ENCODE results near the gene AQP1.

The AQP1 gene

GRCh38 chr7:30881448-30881847 lies 30.2 kb upstream of the AQP1 start:
- H3K27ac ChIP-seq: no peak overlapping the region
- DNase-seq (ENCODE audit: low read depth, low spot score): no peak

GRCh38 chr7:30884881-30885280 lies 26.8 kb upstream of the AQP1 start:
- H3K27ac ChIP-seq: no peak overlapping the region
- DNase-seq (ENCODE audit: low read depth, low spot score): no peak

- DNase-seq (ENCODE audit: low read depth, low spot score): no peak
- no peak overlapping the region for H3K27ac ChIP-seq
Measured at GRCh38 chr7:30886608-30887011, 25.0 kb upstream of the AQP1 start.

- no peak for DNase-seq (ENCODE audit: low read depth, low spot score)
- no peak overlapping the region for H3K27ac ChIP-seq
Measured at GRCh38 chr7:30887464-30887872, 24.2 kb upstream of the AQP1 start.

- no peak overlapping the region for H3K27ac ChIP-seq
- DNase-seq (ENCODE audit: low read depth, low spot score): peak; percentile 34
Measured at GRCh38 chr7:30888747-30889146, 22.9 kb upstream of the AQP1 start.

- no peak for DNase-seq (ENCODE audit: low read depth, low spot score)
- no peak overlapping the region for H3K27ac ChIP-seq
Measured at GRCh38 chr7:30890226-30890625, 21.4 kb upstream of the AQP1 start.

DNA sequence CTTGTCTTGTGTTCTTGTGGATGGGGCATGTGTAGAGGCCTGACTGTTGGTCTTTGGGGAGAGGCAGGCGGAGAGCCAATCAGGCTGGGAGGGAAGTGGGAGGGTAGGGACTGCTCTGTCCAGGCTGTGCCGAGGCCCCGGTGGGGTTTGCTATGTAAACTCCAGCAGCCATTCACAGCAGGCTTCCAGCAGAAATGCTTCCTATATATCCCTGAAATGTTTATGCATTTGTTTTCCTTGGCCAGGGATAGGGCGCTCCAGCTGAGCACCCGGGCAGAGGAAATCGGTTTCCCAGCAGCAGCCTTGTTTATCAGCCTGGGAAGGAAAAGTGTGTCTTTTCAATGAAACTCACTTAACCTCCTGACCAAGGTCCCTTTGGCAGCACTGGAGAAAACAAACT lies 18.3 kb upstream of the AQP1 start:
- H3K27ac ChIP-seq: no peak overlapping the region
- no peak for DNase-seq (ENCODE audit: low read depth, low spot score)

DNA sequence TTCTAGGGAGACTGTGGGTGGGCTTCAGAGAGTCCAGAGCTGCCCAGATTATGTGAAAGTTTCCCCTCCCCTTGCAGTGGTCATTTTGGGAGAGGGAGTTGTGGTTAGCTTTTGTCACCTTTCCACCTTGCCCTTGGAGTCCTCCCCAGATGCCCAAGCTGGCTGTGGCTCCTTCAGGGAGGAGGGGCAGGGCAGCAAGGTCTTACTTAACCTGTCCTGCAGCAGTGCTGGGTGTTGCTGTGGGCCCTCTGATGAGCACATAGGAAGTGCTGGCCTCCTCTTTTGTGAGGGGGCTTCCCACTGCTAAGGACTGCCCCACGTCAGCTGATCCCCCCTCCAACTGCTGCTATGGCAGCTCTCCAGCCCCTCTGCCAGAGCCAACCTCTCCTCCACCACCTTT lies 17.6 kb upstream of the AQP1 start:
- H3K27ac ChIP-seq: no peak overlapping the region
- DNase-seq (ENCODE audit: low read depth, low spot score): no peak

- no peak overlapping the region for H3K27ac ChIP-seq
Measured at GRCh38 chr7:30894866-30895605, 16.6 kb upstream of the AQP1 start.

GRCh38 chr7:30896036-30896435 lies 15.6 kb upstream of the AQP1 start:
- no peak overlapping the region for H3K27ac ChIP-seq
- no peak for DNase-seq (ENCODE audit: low read depth, low spot score)

More at GRCh38 chr7:30894866-30895605, 16.6 kb upstream of the AQP1 start:
- no peak for DNase-seq (ENCODE audit: low read depth, low spot score)

DNA sequence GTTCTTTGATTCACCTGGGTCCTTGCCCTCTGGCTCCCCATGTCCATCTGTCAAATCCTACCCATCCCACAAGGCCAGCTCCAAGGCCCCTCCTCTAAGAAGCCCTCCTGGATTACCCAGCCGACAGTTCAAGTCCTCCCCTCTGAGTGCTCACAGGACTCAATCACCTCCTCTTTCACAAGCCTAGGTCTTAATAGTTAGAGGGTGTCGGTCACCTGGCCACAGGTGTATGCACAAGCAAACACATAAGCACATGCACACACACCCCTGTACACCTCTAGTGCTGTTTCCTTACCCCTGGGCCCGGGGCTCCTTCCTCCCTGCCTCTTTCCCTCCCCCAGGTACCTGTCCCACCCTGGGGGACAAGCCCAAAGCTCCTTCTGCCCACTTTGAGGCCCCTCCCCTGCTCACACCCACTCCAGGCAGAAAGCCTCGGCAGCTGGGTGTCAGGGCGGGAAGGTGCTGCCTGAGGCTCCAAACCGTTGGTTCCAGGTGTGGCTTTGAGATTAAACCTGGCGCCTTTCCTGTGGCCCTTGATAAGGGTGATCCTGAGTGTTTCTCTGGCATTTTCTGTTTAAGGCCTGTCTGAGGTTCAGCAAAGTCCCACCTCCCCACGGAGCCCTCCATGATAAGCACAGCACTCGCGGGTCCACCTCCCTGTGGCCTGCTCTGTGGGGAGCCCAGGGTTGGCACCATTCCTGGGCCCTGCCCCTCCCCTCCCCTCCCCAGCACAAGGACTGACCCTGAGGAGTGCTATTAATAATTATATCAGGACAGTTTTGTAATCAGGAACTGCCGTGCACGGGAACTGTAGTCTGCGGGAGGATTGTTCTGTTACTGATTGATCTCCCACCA lies 14.6 kb upstream of the AQP1 start:
- no peak overlapping the region for H3K27ac ChIP-seq
- no peak for DNase-seq (ENCODE audit: low read depth, low spot score)

DNA sequence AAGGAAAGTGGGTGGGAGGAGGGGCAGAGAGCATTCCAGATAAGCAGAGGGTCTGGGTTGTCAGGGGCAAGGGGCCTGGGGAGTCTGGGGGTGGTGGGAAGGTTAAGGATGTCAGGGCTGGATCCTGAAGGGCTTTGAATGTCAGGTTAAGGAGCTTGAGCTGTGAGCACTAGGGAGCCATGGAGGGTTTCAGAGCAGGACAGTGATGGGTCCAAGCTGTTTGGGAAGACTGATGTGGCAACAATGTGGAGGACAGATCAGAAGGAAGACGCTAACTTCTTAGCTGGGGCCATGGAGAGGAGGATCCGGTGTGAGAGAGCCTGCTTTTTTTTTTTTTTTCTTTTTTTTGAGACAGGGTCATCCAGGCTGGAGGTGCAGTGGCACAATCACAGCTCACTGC lies 13.9 kb upstream of the AQP1 start:
- no peak overlapping the region for H3K27ac ChIP-seq
- no peak for DNase-seq (ENCODE audit: low read depth, low spot score)

- H3K27ac ChIP-seq: no peak overlapping the region
- no peak for DNase-seq (ENCODE audit: low read depth, low spot score)
Measured at GRCh38 chr7:30898411-30898810, 13.2 kb upstream of the AQP1 start.

DNA sequence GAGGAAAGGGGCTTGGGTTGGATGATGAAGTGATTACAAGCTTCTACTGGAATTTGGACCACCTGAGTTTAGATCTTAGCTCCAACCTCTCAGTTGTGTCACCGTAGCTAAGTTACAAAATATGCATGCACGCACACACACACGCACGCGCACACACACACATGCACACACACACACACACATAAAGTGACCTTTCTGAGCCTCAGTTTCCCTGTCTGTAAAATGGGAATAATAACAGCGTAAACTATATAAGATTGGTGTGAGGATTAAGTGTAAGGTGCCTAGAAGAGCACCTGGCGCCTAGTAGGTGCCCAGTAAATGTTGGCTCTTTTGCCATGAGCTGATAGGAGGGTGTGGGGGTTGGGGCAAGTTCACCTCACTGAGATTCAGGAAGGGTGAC lies 12.6 kb upstream of the AQP1 start:
- H3K27ac ChIP-seq: no peak overlapping the region
- DNase-seq (ENCODE audit: low read depth, low spot score): no peak

DNA sequence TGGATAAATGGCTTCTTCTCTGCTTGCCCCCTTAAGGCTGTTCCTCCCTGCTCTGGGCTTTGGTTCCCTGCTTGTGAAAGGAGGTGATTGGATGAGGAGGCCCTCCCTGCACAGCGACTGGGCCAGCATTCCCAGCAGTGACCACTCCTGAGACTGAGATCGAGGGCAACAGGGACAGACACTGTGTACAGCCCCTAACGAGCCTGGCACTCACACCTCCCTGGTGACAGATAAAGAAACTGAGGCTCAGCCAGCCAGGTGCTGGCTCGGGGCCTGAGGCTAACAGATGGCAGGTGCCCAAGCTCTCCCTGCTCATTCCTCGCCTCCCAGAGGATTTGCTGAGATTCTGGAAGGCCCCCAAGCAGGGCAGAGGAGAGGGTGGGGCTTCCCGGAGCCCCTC lies 12.0 kb upstream of the AQP1 start:
- H3K27ac ChIP-seq: no peak overlapping the region
- DNase-seq (ENCODE audit: low read depth, low spot score): no peak

- DNase-seq (ENCODE audit: low read depth, low spot score): no peak
- no peak overlapping the region for H3K27ac ChIP-seq
Measured at GRCh38 chr7:30900053-30900452, 11.6 kb upstream of the AQP1 start.

DNA sequence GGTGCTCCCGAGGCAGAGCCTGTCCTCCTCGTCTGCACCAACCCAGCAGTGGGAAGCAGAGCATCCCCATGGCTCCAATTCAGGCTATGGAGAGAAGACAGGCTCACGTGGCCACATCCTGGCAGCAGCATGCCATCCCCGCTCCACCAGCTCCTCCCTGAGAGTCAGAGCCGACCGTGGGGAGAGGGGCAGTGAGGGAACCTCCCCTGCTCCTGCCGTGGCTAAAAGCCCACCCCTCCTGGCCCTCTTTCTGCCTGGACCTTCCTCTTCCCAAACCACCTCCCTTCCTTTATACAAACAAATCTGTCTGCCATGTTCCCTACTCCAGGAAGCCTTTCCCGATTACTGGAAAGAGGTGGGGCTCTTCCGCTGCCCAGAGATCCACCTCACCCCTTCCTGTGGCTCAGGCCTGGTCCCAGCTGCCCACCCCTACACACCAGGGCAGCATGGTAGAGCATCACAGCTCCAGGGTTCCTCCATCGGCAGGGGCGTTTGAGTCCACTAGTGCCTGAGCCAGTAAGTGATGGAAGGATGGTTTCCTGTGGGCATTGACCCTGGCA lies 10.8 kb upstream of the AQP1 start:
- no peak overlapping the region for H3K27ac ChIP-seq
- no peak for DNase-seq (ENCODE audit: low read depth, low spot score)

DNA sequence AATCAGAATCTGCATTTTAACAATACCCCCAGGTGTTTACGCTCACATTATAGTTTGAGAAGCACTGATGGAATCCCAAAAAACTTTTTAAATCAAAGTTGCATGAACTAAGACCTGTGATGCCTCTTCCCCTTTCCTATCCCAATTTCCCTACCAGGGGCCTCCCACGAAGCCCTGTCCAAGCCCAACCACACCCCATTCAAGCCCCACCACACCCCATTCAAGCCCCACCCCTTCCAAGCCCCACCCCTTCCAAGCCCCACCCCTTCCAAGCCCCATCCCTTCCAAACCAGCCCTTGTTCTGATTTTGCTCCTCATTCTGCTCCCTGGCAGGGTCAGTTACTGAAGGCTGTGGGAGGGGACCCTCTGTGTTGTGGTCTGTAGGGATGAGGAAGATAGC lies 9.8 kb upstream of the AQP1 start:
- DNase-seq (ENCODE audit: low read depth, low spot score): no peak
- no peak overlapping the region for H3K27ac ChIP-seq

- no peak overlapping the region for H3K27ac ChIP-seq
- DNase-seq (ENCODE audit: low read depth, low spot score): no peak
Measured at GRCh38 chr7:30902466-30902865, 9.2 kb upstream of the AQP1 start.

DNA sequence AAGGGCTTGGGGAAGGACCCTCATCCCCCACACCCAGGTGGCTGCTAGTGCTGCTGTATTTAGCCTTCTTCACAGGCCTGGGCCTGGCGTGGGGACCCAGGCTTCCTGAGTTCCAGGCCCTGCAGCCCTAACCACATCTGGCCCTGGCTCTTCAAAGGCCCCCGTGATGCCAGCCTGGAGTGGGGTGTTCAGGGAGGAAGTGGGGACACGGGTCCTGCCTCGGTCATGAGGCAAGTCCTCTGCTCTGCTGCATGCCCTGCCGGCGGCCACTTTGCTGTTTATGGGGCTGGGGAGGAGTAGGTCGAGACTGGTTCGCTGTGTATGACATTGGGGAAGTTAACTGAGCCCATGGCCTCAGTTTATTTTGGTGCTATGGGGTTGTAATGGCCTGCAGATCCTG lies 8.5 kb upstream of the AQP1 start:
- no peak for DNase-seq (ENCODE audit: low read depth, low spot score)
- no peak overlapping the region for H3K27ac ChIP-seq

DNA sequence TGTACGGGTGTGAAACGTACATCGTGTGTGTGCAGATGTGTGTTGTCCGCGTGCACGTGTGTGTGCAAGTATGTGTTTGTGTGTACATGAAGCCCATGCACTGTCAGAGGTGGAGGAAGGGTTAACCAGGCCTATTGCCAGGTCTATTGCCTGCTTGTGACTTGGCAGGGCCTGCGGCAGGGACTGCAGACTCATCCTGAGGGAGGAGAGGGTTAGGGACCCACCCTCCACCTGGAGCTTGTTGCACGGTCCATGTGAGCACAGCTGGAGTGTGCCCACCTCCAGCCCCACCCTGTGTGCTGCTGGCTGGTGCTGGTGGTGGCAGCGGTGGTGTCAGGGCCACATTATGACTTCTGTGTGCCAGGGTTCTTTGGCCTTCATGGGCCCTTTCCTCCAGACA lies 7.1 kb upstream of the AQP1 start:
- no peak for DNase-seq (ENCODE audit: low read depth, low spot score)
- no peak overlapping the region for H3K27ac ChIP-seq
